SK-N-MC (cell line): ENCODE measurements around the gene CEACAM5.

ENCODE experiments used
- EZH2 ChIP-seq: fragments of 200-600 bp; sonication (generic); IDR thresholded peaks from one replicate; pipeline ENCODE4 v1.6.1; 2017; ENCODE audit warnings: antibody characterized with exemption
- FOXP2 ChIP-seq: optimal IDR thresholded peaks from 2 replicates; pipeline ENCODE3; 2011; ENCODE audit warnings: mild to moderate bottlenecking, moderate library complexity; ENCODE audit not compliant: insufficient read depth; ENCODE audit errors: extremely low read length, control extremely low read depth

- TF ChIP-seq FOXP2 (no peak), EZH2 (no peak)
Observed at GRCh38 chr19:41714598-41714997, 6.2 kb downstream of the CEACAM5 start.
